ENCODE results near the gene DGUOK.
"Not testable (repeated sequence)": the region's sequence is repeated elsewhere in the genome, so short reads cannot be mapped to it uniquely, and the experiment has no call there.

The DGUOK gene

GRCh38 chr2:73926493-73927327 lies at the start of gene DGUOK:
Gene DGUOK, plus strand, starts transcription at chr2:73926880. Its CDS starts 31 bp downstream, at chr2:73926911.
- peak; percentile 90 for DNase-seq (ENCODE audit: extremely low spot score, insufficient read length, low read depth)

GRCh38 chr2:73877071-73877802 lies 49.4 kb upstream of the DGUOK start:
- DNase-seq (ENCODE audit: extremely low spot score, insufficient read length, low read depth) (no peak), FAIRE-seq (peak; percentile 44)

More at GRCh38 chr2:73926493-73927327, at the start of gene DGUOK:
- peak; percentile 100 for FAIRE-seq

- DNase-seq (ENCODE audit: extremely low spot score, insufficient read length, low read depth); FAIRE-seq: not testable (repeated sequence)
Measured at GRCh38 chr2:73877984-73878383, 48.7 kb upstream of the DGUOK start.

- no peak for DNase-seq (ENCODE audit: extremely low spot score, insufficient read length, low read depth)
Measured at GRCh38 chr2:73885406-73885805, 41.3 kb upstream of the DGUOK start.

GRCh38 chr2:73886357-73886756 lies 40.3 kb upstream of the DGUOK start:
- FAIRE-seq = no peak
- DNase-seq (ENCODE audit: extremely low spot score, insufficient read length, low read depth) = no peak

More at GRCh38 chr2:73885406-73885805, 41.3 kb upstream of the DGUOK start:
- no peak for FAIRE-seq

- DNase-seq (ENCODE audit: extremely low spot score, insufficient read length, low read depth); FAIRE-seq: not testable (repeated sequence)
Measured at GRCh38 chr2:73887596-73888353, 38.9 kb upstream of the DGUOK start.

- no peak for FAIRE-seq
Measured at GRCh38 chr2:73888388-73888787, 38.3 kb upstream of the DGUOK start.

GRCh38 chr2:73889206-73889605 lies 37.5 kb upstream of the DGUOK start:
- no peak for FAIRE-seq
- no peak for DNase-seq (ENCODE audit: extremely low spot score, insufficient read length, low read depth)

More at GRCh38 chr2:73888388-73888787, 38.3 kb upstream of the DGUOK start:
- no peak for DNase-seq (ENCODE audit: extremely low spot score, insufficient read length, low read depth)

- DNase-seq (ENCODE audit: extremely low spot score, insufficient read length, low read depth) (no peak), FAIRE-seq (no peak)
Measured at GRCh38 chr2:73890301-73891092, 36.2 kb upstream of the DGUOK start.

GRCh38 chr2:73891276-73891901 lies 35.3 kb upstream of the DGUOK start:
- FAIRE-seq = no peak

GRCh38 chr2:73892631-73893329 lies 33.9 kb upstream of the DGUOK start, which contains the start of gene ACTG2:
Gene ACTG2, plus strand, starts transcription at chr2:73893008. Its CDS starts 8,304 bp downstream, at chr2:73901312.
- FAIRE-seq (no peak), DNase-seq (ENCODE audit: extremely low spot score, insufficient read length, low read depth) (no peak)

More at GRCh38 chr2:73891276-73891901, 35.3 kb upstream of the DGUOK start:
- no peak for DNase-seq (ENCODE audit: extremely low spot score, insufficient read length, low read depth)

GRCh38 chr2:73893764-73894474 lies 32.8 kb upstream of the DGUOK start:
- FAIRE-seq (no peak), DNase-seq (ENCODE audit: extremely low spot score, insufficient read length, low read depth) (no peak)

- DNase-seq (ENCODE audit: extremely low spot score, insufficient read length, low read depth) (no peak), FAIRE-seq (no peak)
Measured at GRCh38 chr2:73894475-73894850, 32.2 kb upstream of the DGUOK start.

- FAIRE-seq (no peak), DNase-seq (ENCODE audit: extremely low spot score, insufficient read length, low read depth) (no peak)
Measured at GRCh38 chr2:73894877-73895276, 31.8 kb upstream of the DGUOK start.

GRCh38 chr2:73895473-73895872 lies 31.2 kb upstream of the DGUOK start:
- no peak for FAIRE-seq

GRCh38 chr2:73896362-73897239 lies 30.1 kb upstream of the DGUOK start:
- FAIRE-seq = peak; percentile 29
- DNase-seq (ENCODE audit: extremely low spot score, insufficient read length, low read depth) = no peak

More at GRCh38 chr2:73895473-73895872, 31.2 kb upstream of the DGUOK start:
- DNase-seq (ENCODE audit: extremely low spot score, insufficient read length, low read depth) = no peak

- no peak for DNase-seq (ENCODE audit: extremely low spot score, insufficient read length, low read depth)
- FAIRE-seq = no peak
Measured at GRCh38 chr2:73897240-73897583, 29.5 kb upstream of the DGUOK start.

All from GM18507 (cell line).